Activated T-cell treated with anti-CD3 and anti-CD28 coated beads, Interleukin-2, amount 50 U/mL, for 1 hour (primary cell): Measurements from ENCODE around the gene SLC22A23.

Experiments used
- DNase-seq: peaks from one replicate; pipeline ENCODE4 v3.0.0-alpha.2; 2020

Gene SLC22A23

GRCh38 chr6:3329393-3330051, 127.3 kb downstream of the SLC22A23 start:
- DNase-seq, result no peak

GRCh38 chr6:3328796-3329195, 128.1 kb downstream of the SLC22A23 start:
- no peak for DNase-seq

- no peak for DNase-seq
These were observed 128.7 kb downstream of the SLC22A23 start for GRCh38 chr6:3328145-3328544.

- DNase-seq, result no peak
These were observed 129.4 kb downstream of the SLC22A23 start for GRCh38 chr6:3327403-3327802.

GRCh38 chr6:3326981-3327380, 129.9 kb downstream of the SLC22A23 start:
- no peak for DNase-seq

GRCh38 chr6:3326184-3326971, 130.5 kb downstream of the SLC22A23 start:
- DNase-seq, result no peak

GRCh38 chr6:3325210-3325609, 131.6 kb downstream of the SLC22A23 start:
- no peak for DNase-seq

GRCh38 chr6:3324262-3324942, 132.4 kb downstream of the SLC22A23 start:
- no peak for DNase-seq

GRCh38 chr6:3323696-3324261, 133.1 kb downstream of the SLC22A23 start:
- DNase-seq, result no peak

GRCh38 chr6:3323148-3323547, 133.7 kb downstream of the SLC22A23 start:
- DNase-seq, result no peak

GRCh38 chr6:3322366-3322890, 134.4 kb downstream of the SLC22A23 start:
- DNase-seq, result no peak

- no peak for DNase-seq
These were observed 135.0 kb downstream of the SLC22A23 start for GRCh38 chr6:3321875-3322274.

- DNase-seq, result no peak
These were observed 135.8 kb downstream of the SLC22A23 start for GRCh38 chr6:3321042-3321441.

- DNase-seq, result no peak
These were observed 136.5 kb downstream of the SLC22A23 start for GRCh38 chr6:3320238-3320811.

GRCh38 chr6:3319610-3320200, 137.1 kb downstream of the SLC22A23 start:
- no peak for DNase-seq

- DNase-seq, result no peak
These were observed 137.9 kb downstream of the SLC22A23 start for GRCh38 chr6:3318821-3319540.

GRCh38 chr6:3318226-3318625, 138.6 kb downstream of the SLC22A23 start:
- no peak for DNase-seq

GRCh38 chr6:3317741-3318211, 139.1 kb downstream of the SLC22A23 start:
- no peak for DNase-seq

GRCh38 chr6:3316818-3317217, 140.0 kb downstream of the SLC22A23 start:
- no peak for DNase-seq

GRCh38 chr6:3316331-3316730, 140.5 kb downstream of the SLC22A23 start:
- DNase-seq, result no peak

GRCh38 chr6:3315841-3316240, 141.0 kb downstream of the SLC22A23 start:
- DNase-seq, result no peak
